ENCODE data around the gene TLN1.

The TLN1 gene

GRCh38 chr9:35719546-35719945 is 12.4 kb downstream of the TLN1 start:
- H3K4me3 ChIP-seq (ENCODE audit: low read depth, low read length, poor library complexity, severe bottlenecking), result no peak overlapping the region
- no peaks in the 10 kb centered on the region for H3K9me3 ChIP-seq (ENCODE audit: low read length)
- H3K79me2 ChIP-seq (ENCODE audit: insufficient read depth, low read length), result no peaks in the 10 kb centered on the region
- TF ChIP-seq EZH2 (IDR thresholded peaks at IDR 0.05; ENCODE audit: borderline replicate concordance, low read length) (no peak), CTCF (IDR thresholded peaks at IDR 0.05; ENCODE audit: low read length) (no peak)
- H3K4me2 ChIP-seq (ENCODE audit: low read length), result no peak overlapping the region
- H3K27ac ChIP-seq (ENCODE audit: low read depth, low read length, poor library complexity, severe bottlenecking), result no peak overlapping the region
- no peaks in the 10 kb centered on the region for H3F3A ChIP-seq (ENCODE audit: insufficient read depth, low read length)
- H3K9me2 ChIP-seq (ENCODE audit: low read depth, low read length), result no peaks in the 10 kb centered on the region
- no peaks in the 10 kb centered on the region for H3K4me1 ChIP-seq (ENCODE audit: insufficient read depth, low read length, severe bottlenecking)
- H3K36me3 ChIP-seq (ENCODE audit: insufficient read depth, low read length), result peaks cover 96% of the 10 kb centered on the region
- no peak overlapping the region for H3K9ac ChIP-seq (ENCODE audit: low read length)
- H4K20me1 ChIP-seq (ENCODE audit: insufficient read depth, low read length), result no peaks in the 10 kb centered on the region
- no peaks in the 10 kb centered on the region for H3K27me3 ChIP-seq (ENCODE audit: insufficient read depth, low read length)
- H2AFZ ChIP-seq (ENCODE audit: low read length), result no peak overlapping the region

- H3K79me2 ChIP-seq (ENCODE audit: insufficient read depth, low read length), result no peaks in the 10 kb centered on the region
- H3K4me2 ChIP-seq (ENCODE audit: low read length), result no peak overlapping the region
- H3K9ac ChIP-seq (ENCODE audit: low read length), result no peak overlapping the region
- peaks cover 96% of the 10 kb centered on the region for H3K36me3 ChIP-seq (ENCODE audit: insufficient read depth, low read length)
- no peaks in the 10 kb centered on the region for H3K27me3 ChIP-seq (ENCODE audit: insufficient read depth, low read length)
- H3K9me3 ChIP-seq (ENCODE audit: low read length), result no peaks in the 10 kb centered on the region
- H3K4me1 ChIP-seq (ENCODE audit: insufficient read depth, low read length, severe bottlenecking), result no peaks in the 10 kb centered on the region
- H4K20me1 ChIP-seq (ENCODE audit: insufficient read depth, low read length), result no peaks in the 10 kb centered on the region
- H3F3A ChIP-seq (ENCODE audit: insufficient read depth, low read length), result no peaks in the 10 kb centered on the region
- no peak overlapping the region for H2AFZ ChIP-seq (ENCODE audit: low read length)
- H3K9me2 ChIP-seq (ENCODE audit: low read depth, low read length), result no peaks in the 10 kb centered on the region
- no peak overlapping the region for H3K4me3 ChIP-seq (ENCODE audit: low read depth, low read length, poor library complexity, severe bottlenecking)
- no peak overlapping the region for H3K27ac ChIP-seq (ENCODE audit: low read depth, low read length, poor library complexity, severe bottlenecking)
- TF ChIP-seq EZH2 (IDR thresholded peaks at IDR 0.05; ENCODE audit: borderline replicate concordance, low read length), result no peak
- TF ChIP-seq CTCF (IDR thresholded peaks at IDR 0.05; ENCODE audit: low read length), result no peak
Measured at GRCh38 chr9:35718721-35719511, 13.1 kb downstream of the TLN1 start.

GRCh38 chr9:35717132-35717870 is 14.7 kb downstream of the TLN1 start:
- Histone ChIP-seq H3K27ac (ENCODE audit: low read depth, low read length, poor library complexity, severe bottlenecking) (no peak overlapping the region), H3K9ac (ENCODE audit: low read length) (no peak overlapping the region), H3F3A (ENCODE audit: insufficient read depth, low read length) (no peaks in the 10 kb centered on the region), H2AFZ (ENCODE audit: low read length) (no peak overlapping the region), H3K4me2 (ENCODE audit: low read length) (no peak overlapping the region), H3K36me3 (ENCODE audit: insufficient read depth, low read length) (peaks cover 98% of the 10 kb centered on the region), H3K79me2 (ENCODE audit: insufficient read depth, low read length) (no peaks in the 10 kb centered on the region), H4K20me1 (ENCODE audit: insufficient read depth, low read length) (no peaks in the 10 kb centered on the region), H3K4me1 (ENCODE audit: insufficient read depth, low read length, severe bottlenecking) (no peaks in the 10 kb centered on the region), H3K9me2 (ENCODE audit: low read depth, low read length) (no peaks in the 10 kb centered on the region), H3K9me3 (ENCODE audit: low read length) (no peaks in the 10 kb centered on the region), H3K4me3 (ENCODE audit: low read depth, low read length, poor library complexity, severe bottlenecking) (no peak overlapping the region), H3K27me3 (ENCODE audit: insufficient read depth, low read length) (no peaks in the 10 kb centered on the region)
- TF ChIP-seq EZH2 (IDR thresholded peaks at IDR 0.05; ENCODE audit: borderline replicate concordance, low read length) (no peak), CTCF (IDR thresholded peaks at IDR 0.05; ENCODE audit: low read length) (no peak)

All from OCI-LY1 (cell line).